ENCODE results near the gene FAM20A.

Gene FAM20A

GRCh38 chr17:68600931-68601564 is at the start of gene FAM20A:
Gene FAM20A (minus strand): TSS chr17:68601367. CDS start chr17:68600666, 701 bp downstream.
- no peak for DNase-seq

- DNase-seq = no peak
Observed at GRCh38 chr17:68649324-68649723, 48.2 kb upstream of the FAM20A start.

DNA sequence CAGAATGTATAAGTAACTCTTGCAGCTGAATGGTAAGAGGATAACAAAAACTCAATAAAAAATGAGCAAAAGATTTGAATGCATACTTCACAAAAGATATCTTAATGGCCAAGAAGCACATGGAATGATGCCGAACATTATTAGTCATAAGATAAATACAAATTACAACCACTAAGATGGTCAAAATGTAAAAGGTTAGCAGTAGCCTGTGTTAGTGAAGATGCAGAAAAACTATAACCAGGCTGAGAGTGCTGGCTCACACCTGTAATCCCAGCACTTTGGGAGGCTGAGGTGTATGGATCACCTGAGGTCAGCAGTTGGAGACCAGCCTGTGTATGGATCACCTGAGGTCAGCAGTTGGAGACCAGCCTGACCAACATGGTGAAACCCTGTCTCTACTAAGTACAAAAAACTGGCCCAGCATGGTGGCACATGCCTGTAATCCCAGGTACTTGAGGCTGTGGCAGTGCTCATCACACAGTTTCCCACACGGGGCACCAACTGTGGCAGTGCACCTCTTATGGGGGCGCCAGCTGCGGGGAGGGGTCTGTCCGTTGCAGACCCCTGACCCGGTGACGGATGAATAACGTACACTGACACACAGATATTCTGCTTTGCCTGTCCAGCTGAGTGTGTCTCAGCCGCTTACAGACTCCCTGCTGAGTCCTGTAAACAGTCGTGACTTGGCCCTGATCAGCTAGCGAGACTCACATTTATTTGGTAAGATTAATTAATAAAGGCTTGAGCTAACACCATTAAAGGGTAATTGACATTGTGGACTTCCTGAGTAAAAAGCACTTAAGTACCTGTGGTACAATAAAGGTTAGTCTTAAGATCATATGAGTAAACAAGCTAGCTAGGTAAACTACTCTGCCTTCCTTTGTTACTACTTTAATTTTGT is 45.7 kb upstream of the FAM20A start:
- no peak for DNase-seq

- DNase-seq = no peak
Observed at GRCh38 chr17:68642118-68642412, 40.9 kb upstream of the FAM20A start.

- no peak for DNase-seq
Observed at GRCh38 chr17:68641276-68642117, 40.3 kb upstream of the FAM20A start.

DNA sequence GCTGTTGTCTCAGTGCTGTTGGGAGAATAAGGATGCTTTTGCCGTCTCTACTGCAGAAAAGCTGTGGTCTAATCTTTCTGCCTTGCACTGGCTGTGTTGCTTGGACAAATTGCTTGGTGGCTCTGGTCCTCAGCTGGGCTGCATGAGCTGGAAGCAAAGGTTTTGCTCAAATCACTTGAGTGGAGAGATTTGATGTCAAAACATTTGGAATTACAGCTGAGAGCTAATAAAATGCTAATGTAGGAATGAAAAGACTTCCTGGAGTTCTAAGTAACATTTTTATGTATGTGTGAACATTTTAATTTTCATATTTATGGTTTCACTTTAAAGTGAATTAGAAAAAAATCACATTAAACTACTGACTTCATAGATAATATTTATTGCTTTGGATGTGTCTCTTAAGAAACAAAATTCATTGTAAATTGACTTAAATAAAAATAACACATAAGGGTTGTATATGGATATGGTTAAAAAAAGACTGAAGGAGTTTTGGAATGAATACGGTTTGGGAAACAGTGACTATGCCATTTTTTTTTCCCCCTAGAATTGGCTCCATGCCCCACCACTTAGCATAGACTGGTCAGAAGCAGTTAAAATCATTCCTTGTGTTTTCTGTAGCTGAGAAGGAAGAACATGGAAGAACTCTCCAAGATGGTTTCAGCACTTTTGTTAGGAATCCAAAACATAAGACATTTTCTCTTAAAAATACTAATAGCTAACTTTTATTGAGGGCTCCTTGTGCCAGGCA is 39.2 kb upstream of the FAM20A start:
- DNase-seq = no peak

- DNase-seq = no peak
Observed at GRCh38 chr17:68634345-68634876, 33.2 kb upstream of the FAM20A start.

GRCh38 chr17:68628576-68628957 is 27.4 kb upstream of the FAM20A start:
- no peak for DNase-seq

- no peak for DNase-seq
Observed at GRCh38 chr17:68627956-68628575, 26.9 kb upstream of the FAM20A start.

DNA sequence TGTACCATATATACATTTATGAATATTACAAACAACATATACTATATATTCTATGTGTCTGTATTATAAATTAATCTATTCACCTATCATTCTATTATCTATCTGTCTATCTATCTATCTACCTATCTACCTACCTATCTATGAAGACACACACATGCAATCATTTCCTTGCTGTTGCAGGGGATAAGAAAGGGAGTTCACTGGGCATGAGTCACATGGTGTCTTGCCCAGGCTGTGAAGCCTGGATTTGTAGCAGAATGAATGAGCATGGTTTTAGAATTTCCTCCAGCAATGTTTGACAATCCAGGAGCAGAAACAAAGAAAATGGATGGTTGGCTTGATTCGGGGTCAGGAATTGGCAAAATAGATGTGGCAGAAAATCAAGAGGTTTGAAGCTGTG is 23.2 kb upstream of the FAM20A start:
- no peak for DNase-seq

GRCh38 chr17:68623811-68624210 is 22.6 kb upstream of the FAM20A start:
- no peak for DNase-seq

GRCh38 chr17:68622423-68622822 is 21.3 kb upstream of the FAM20A start:
- DNase-seq = no peak

DNA sequence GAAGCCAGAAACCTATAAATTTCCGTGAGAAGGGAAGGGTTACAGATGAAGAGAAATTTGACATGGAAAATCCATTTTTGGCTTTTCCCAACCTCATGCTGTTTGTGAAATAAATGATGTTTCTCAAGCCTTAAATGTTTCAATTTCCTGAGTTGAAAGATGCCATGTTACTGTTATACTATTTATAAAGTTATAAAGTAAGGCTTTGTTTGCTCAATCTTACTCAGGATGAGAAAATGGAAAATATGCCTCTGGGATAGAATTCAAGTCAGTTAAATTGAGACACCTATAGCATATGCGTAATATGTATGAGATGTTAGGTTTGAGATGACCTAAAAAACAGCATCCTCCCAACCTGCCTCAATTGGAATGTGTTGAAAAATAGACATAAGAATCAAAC is 19.9 kb upstream of the FAM20A start:
- no peak for DNase-seq

- DNase-seq = no peak
Observed at GRCh38 chr17:68616334-68616733, 15.2 kb upstream of the FAM20A start.

- no peak for DNase-seq
Observed at GRCh38 chr17:68614718-68615117, 13.6 kb upstream of the FAM20A start.

- DNase-seq = no peak
Observed at GRCh38 chr17:68613739-68614298, 12.7 kb upstream of the FAM20A start.

GRCh38 chr17:68612923-68613292 is 11.7 kb upstream of the FAM20A start:
- no peak for DNase-seq

GRCh38 chr17:68612209-68612922 is 11.2 kb upstream of the FAM20A start:
- no peak for DNase-seq

- DNase-seq = no peak
Observed at GRCh38 chr17:68611353-68612208, 10.4 kb upstream of the FAM20A start.

DNA sequence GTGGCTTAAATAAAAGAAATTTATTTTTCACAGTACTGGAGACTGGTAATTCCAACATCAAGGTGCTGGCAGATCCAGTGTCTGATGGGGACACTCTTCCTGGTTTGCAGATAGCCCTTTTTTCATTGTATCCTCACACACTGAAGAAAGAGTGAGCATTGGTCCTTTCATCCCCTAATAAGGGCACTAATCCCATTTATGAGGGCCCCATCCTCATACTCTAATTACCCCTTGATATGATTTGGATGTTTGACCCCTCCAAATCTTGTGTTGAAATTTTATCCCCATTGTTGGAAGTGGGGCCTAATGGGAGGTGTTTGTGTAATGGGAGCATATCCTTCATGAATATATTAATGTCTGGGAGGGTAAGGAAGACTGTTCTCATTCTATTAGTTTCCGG is 9.4 kb upstream of the FAM20A start:
- no peak for DNase-seq
